Adipose tissue (tissue), 3 donors: ENCODE results near the gene ATXN1. TPM values are rescaled to one million over a fixed set of nuclear protein-coding genes. Genes with fewer than 3 reads are reported as not detected.

ENCODE experiments used
- H3K27ac ChIP-seq: one replicate; pipeline ENCODE4 v1.5.1; 2013; ENCODE audit warnings: low read depth, low read length
- WGBS, 3 donors: extraction: QIAGEN DNeasy Blood & Tissue Kit; methylation state at CpG; one replicate each; pipeline ENCODE4 v1.1.7; 2013; 5-methylcytosine and 5-hydroxymethylcytosine counted together
- polyA plus RNA-seq, 3 donors: library from polyadenylated mRNA; stranded (reverse); fragments of 200-250 nt; gene quantifications; one replicate each; pipeline ENCODE4 v1.2.3, GENCODE V29; 2013
- donor health status: healthy with polysubstance abuse.
- donor health status: Bipolar disorder and iron deficiency.
- donor health status: healthy.

ATXN1 gene
- polyA plus RNA-seq, 3 donors, result 2.6 to 7.2 (median 6.8) TPM

DNA sequence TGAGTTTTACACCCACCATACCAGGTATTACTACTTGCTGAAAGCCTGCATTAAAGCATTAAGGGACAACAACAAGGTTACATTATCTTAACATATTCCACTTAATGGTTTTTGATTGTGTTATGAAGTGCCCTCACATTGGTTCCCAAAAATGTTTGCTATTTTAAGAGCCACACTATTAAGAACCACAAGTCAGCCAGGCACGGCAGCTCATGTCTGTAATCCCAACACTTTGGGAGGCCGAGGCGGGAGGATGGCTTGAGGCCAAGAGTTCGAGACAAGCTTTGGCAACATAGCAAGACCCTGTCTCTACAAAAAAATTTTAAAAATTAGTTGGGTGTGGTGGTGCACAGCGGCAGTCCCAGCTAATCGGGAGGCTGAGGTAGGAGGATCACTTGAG lies 28.2 kb downstream of the ATXN1 start:
- 65 to 81% (median 68%) methylated on average over 6 of the region's 6 CpGs for WGBS, 3 donors
- no peak overlapping the region for H3K27ac ChIP-seq

DNA sequence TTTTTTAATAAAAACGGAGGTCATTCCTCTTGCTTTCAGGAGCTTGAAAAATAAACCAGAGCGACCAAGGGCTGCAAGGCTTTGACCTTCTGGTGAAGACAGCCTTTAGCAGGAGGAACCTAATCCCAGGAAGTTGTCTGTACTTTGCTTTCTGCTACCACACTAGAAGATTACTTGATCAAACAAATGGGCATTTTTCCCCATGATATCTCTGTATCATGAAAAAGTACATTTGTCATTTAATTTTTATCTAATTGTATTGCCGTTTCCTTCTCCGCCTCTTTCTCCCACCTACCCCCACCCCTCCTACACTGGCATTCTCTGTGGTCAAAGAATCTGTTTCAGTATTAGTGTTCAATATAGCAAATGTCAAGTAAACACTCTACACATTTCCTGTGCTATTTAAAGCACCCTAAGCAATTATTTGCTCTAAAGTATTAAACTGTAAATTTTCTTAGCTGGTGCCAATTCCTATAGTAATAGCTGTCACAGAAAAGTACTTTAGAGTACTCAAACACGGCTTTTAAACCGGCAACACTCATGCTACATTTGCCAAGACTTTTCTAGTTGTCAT lies 29.7 kb downstream of the ATXN1 start:
- WGBS, 3 donors, result 18 to 67% (median 62%) methylated on average over 6 of the region's 6 CpGs
- no peak overlapping the region for H3K27ac ChIP-seq

DNA sequence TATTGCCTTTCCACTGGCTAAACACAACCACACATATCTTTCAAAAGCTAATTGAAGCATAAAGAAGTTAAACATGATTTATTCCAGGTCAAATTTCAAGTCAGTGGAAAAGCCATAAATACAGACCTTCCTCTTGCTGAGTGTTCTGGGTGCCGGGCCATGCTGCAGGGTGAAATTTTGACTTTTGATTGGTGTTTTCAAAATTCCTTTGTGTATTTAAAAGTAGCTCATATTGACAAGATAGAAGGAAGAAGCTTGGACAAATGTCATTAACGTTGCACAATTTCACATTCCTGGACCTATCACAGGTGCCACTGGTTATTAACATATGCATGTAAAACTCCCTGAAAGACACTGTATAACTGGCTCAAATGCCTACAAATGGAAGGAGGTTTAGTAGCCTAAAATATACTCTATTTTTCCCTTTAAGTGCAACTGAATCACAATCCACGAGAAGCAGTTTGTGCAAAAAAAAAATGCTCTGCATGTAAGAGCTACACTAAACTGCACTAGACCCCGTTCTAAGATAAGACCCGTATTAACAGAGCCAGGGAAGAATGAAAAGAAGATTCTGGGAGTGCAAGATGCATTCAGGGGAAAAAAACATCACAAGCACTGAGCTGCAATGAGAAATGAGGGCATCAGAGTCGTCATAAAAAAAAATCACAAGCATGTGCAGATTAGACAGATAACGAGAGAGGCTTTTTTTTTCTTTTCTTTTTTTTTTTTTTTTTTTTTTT lies 30.4 kb downstream of the ATXN1 start:
- 33 to 55% (median 49%) methylated on average over 7 of the region's 7 CpGs for WGBS, 3 donors
- no peak overlapping the region for H3K27ac ChIP-seq

DNA sequence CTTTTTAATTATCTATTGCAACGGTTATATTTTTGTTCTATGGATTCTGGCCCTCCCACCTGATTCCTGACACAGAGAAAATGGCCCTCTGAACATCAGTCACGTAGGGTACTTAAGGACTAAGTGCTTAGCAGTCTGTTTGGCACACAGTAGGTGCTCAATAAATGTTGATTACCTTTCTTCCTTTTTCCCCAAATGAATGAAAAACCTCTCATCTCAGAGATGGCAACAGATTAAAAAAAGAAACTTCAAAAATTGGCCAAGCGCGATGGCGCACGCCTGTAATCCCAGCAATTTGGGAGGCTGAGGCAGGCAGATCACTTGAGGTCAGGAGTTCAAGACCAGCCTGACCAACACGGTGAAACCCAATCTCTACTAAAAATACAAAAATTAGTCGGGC lies 31.5 kb downstream of the ATXN1 start:
- no peak overlapping the region for H3K27ac ChIP-seq
- 91 to 96% (median 91%) methylated on average over 8 of the region's 8 CpGs for WGBS, 3 donors

DNA sequence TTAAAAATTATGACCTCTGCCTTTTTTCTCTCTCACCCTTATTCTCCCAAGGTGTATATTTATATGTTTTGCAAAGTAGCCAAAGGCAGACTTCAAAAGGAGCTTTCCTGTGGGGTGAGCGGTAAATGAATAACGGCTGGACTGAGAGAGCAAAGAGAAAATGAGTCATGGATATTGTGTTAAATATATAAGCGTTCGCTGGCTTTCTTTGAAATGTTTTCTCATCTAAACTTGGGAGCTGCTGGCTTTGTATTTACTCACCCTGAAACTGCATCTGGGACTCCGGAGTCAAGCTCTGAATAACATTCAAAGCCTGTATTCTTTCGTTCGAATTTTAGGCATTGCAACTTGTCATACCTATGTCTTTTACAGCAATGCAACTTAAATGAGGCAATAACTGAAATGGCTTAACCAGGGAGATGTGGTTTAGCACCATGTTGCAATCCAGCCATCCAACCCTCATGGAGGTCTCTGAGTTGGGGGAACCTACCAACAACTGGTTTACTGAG lies 32.0 kb downstream of the ATXN1 start:
- WGBS, 3 donors, result 47 to 75% (median 62%) methylated on average over 7 of the region's 7 CpGs

DNA sequence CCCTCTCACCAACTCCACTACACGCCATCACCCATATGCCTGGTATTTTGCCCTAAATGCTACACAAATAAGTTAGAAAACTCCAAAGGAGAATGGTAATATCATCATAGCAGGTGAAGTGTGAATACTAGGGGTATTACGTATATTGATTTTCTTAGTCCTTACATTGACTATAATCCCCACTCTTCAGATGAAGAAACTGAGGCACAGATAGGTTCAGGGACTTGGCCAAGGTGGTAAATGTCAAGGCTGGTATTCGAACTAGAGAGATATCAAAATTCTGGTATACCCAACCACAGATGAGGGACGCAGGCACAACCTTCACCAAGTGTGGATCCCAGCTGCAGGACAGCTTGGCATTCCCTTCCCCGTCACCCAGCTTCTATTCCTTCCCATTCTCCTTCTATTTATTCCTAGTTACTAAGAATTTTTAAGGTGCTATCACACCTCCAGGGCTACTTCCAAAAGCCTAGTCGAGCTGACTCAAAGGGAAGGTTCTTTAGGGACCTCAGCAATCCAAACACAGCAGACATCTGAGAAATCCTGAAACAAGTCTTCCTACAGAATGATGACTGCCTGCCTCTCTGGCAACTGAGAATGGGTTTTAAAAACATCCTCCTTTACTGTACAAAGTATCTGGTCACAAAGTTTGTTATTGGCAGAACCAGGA lies 32.6 kb downstream of the ATXN1 start:
- no peak overlapping the region for H3K27ac ChIP-seq
- WGBS, 3 donors, result 83 to 90% (median 87%) methylated on average over 6 of the region's 6 CpGs

More for the DNA sequence above, 32.0 kb downstream of the ATXN1 start:
- no peak overlapping the region for H3K27ac ChIP-seq

DNA sequence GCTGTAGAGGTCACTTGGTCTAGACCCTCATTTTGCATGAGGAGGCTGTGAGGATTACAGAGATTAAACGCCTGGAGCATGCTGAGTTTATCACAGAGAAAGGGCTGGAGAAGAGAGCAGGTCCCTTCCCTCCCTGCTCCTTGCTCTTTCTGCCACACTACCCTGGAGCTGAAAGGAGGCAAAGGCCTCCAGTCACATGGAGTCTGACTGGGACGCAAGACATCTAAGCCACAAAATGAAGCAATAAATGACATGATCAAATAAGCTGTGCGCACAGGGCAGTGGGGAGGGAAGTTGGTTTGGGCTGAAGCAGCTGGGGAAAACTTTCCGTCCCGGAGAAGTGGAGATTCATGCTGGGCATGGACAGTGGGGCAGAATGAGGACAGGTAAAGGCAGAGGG lies 33.3 kb downstream of the ATXN1 start:
- H3K27ac ChIP-seq, result no peak overlapping the region
- WGBS, 3 donors, result 63 to 87% (median 65%) methylated on average over 5 of the region's 5 CpGs

DNA sequence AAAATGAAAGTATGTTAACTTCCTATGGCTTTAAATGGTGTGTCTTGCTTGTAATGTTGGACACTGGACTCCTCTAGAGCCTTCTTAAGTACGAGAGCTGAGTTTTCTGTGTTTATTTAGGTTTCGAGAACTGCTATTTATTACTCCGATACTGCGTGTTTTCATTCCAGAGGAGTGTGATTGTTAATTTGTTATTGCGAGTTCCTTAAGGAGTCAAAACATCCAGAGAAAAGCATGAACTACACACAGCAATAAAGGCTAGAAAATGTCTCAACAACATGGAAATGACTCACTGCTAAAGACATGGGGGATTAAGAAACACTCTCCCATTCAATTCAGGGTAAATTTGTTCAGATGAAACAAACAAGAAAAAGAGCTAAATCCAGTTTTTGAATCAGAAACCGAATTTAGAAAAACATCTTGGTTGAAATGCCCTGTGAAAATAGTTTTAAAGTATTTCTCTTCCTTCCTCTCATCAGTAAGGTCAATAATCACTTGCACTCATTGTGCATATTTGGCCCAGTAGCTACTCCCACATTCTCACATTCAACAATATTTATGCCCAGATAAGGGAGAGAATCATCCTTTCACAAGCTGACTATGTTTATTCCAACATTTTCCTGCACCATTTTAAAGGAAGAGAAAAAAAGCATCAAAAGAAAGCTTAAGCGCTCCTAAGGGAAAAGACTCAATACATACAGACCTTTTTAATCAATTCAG lies 36.0 kb downstream of the ATXN1 start:
- WGBS, 3 donors, result 50 to 73% (median 60%) methylated on average over 7 of the region's 7 CpGs
- no peak overlapping the region for H3K27ac ChIP-seq

DNA sequence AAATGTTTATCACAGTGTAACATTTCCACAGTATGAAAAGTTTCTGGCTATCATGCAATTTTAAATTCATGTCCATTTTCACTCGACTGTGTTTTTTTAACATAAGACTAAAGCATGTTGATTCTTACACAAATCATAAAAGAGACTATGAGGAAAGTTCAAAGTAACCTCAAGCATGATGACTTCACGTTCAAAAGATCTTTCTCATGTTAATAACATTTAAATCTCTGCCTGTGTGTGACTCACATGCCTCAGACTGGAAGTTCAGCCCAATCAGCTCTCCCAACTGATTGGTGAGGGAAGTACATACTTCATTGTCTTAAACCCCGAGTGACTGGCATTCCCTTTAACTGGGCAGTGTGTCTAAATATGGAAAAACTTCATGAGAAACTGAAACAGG lies 37.4 kb downstream of the ATXN1 start:
- no peak overlapping the region for H3K27ac ChIP-seq
- 29 to 50% (median 43%) methylated on average over 3 of the region's 3 CpGs for WGBS, 3 donors

DNA sequence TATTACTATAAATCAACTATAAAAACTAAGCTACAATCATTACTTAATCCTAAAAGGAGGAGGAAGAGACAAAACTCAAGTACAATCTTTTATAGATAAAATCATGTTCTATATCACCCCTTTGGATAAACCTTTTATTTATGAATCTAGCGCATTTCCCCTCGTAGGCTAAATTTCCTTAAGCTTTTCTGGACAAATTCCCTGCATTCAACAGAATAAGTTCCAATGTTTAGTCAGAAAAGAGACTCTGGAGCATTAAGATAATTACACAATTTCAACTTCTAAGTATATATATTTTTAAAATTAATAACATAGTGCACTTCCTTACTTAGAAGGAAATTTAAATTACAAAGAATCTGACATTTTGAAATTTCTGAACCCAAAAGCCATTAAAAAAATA lies 37.9 kb downstream of the ATXN1 start:
- no peak overlapping the region for H3K27ac ChIP-seq
- WGBS, 3 donors, result 71 to 90% (median 74%) methylated on average over 2 of the region's 2 CpGs

DNA sequence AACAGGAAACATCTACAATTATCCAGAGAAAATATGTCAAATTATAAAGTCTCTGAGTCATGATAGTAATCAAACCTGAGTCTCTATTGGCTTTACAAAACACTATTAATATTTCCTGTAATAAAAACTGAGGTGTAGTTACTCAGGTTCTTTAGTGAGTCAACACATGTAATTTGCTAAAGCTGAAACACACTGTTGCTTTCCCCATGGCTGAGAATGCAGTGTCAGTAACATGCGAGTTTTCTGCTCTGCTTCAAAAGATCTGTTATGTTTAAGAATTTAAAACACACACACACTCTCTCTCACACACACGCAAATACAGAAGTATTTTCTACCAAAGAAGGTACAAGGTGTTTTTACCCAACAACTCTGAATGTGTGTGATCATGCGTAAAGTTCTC lies 38.6 kb downstream of the ATXN1 start:
- 82 to 93% (median 84%) methylated on average over 3 of the region's 3 CpGs for WGBS, 3 donors

DNA sequence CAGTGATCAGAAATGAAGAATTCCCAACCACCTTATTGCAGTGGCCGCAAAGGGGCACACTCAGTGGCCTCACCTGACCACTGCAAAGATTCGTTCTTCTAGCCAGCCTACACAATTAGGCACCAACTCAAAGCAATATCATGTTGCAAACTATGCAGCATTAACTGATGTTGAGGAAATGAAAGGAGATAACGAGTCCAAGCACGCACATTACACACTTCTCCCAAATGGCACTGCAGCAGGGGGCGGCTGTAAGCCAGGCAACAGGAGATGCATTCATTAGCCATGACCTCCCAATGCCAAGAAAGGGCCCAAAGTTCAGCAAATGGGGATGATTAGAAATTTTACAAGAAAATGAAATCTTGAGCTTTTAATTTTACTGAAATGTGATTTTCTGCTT lies 39.3 kb downstream of the ATXN1 start:
- whole genome bisulfite sequencing, 3 donors, result 72 to 77% (median 75%) methylated on average over 5 of the region's 5 CpGs
- no peak overlapping the region for H3K27ac ChIP-seq

More for the DNA sequence above, 38.6 kb downstream of the ATXN1 start:
- no peak overlapping the region for H3K27ac ChIP-seq

DNA sequence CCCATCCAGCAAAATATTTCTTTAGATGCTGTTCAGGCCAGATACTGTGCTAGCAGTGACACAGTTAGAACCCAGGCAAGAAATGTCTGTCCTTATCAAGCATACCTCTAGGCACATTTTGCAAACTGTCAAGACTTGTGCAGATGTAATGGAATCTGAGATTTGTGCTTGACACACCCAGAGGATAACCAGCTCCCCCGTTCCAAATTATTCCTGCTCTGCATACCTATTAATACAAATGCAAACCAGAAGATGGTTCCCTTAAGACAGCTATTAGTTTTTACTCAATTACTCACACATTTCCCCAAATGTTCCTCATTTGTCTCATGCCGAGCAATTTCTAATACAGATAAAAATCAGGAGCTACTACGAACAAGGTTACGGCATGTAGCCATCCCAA lies 40.4 kb downstream of the ATXN1 start:
- 77 to 99% (median 93%) methylated on average over 4 of the region's 4 CpGs for WGBS, 3 donors
- no peak overlapping the region for H3K27ac ChIP-seq

DNA sequence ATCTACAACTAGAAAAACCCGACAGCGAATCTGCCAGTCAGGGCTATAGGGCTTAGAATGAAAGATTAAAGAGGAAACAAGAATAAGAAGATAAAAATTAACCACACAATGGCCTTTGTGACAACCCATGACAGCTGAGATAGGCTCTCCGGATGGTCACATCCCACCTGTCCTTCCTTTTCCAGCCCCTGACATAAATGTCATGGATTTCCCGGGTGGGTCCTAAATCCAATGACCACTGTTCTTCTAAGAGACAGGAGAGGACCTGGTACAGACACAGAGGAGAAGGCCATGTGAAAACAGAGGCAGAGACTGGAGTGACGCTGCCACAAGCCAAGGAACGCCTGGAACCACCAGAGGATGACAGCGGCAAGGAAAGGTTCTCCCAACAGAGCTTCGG lies 41.8 kb downstream of the ATXN1 start:
- 82 to 93% (median 85%) methylated on average over 8 of the region's 8 CpGs for WGBS, 3 donors
- no peak overlapping the region for H3K27ac ChIP-seq

DNA sequence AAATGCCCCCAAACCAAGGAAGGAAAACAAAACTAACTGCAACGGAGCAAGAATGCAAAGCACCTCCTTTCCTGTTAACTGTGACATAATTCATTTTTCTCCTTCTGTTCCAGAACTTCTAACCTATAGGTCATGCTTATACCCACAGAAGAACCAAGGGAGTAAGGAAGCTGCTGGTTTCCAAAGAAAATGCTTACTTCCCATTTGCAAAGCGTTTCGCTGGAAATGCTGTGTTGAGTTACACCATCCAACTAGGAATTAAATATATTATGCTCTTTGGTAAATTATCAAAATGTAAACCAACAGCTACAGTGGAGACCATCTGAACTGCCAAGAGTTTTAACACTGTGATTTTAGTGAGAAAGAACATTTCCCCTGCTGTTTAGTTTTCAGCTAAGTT lies 42.9 kb downstream of the ATXN1 start:
- H3K27ac ChIP-seq, result no peak overlapping the region
- WGBS, 3 donors, result 33 to 77% (median 33%) methylated on average over 3 of the region's 3 CpGs

DNA sequence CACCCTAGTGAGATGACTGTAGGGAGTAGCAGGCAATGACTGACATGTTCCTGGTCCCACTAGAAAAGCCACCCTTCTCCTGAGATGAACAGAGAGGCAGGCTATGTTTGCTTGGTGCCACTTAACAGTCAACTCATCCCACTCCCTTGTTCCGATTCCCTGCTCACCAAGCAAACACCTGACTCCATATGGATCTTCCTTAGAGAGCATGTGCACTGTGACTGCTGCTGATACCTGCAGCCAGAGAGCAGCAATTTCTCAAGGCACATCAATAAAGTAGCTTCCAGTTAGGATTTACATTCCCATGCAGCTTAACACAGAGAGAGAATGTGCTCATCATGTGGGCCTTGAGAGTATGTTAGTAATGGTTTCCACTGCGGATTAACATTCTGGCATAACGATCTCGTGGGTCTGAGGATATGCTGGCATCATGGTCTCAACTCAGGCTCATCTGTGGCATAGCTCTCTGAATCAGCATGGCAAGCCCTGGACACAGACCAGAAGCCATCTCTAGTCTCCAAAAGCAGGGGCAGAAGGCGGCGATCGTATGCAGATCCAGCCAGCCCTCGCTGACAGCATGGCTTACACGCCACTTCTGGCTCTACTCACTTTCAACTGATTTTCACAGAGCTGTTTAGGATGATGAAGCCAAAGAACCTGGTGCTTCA lies 43.9 kb downstream of the ATXN1 start:
- 97 to 99% (median 98%) methylated on average over 9 of the region's 9 CpGs for WGBS, 3 donors
- H3K27ac ChIP-seq, result no peak overlapping the region

DNA sequence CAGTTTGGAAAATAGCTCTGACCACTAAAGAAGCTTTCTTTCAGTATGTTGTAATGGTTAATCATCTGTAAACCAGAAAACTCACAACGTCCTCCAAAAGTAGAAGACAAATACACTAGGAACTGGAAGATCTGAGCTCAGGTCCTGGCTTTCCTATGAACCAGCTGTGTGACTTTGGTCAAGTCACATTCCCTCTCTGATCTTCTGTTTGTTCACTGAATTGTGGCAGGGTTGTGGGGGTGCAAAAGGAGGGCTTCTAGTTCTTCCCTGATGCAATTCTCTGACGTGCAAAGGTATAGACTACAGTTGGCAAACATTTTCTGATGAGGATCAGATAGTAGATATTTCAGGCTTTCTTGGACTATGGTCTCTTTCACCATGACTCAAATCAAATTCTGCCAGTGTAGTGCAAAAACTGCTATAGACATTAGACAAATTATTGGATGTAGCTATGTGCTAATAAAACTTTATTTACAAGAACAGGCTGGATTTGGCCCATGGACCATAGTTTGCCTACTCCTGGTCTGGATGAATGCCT lies 44.9 kb downstream of the ATXN1 start:
- WGBS, 3 donors, result 66 to 74% (median 72%) methylated on average over 2 of the region's 2 CpGs
- no peak overlapping the region for H3K27ac ChIP-seq

DNA sequence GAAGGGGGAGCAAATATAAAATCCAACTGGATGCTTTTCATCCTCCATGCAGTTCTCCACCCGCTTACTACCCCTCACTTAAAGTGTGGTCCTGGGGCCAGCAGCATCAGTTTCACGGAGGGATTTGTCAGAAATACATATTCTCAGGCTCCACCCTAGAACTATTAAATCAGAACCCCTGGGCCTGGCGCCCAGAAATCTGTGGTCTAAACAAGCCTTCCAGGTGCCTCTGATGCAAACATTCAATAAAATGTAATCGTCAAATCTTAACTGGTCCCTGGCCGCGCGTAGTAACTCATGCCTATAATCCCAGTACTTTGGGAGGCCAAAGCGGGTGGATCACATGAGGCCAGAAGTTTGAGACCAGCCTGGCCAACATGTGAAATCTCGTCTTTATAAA lies 47.7 kb downstream of the ATXN1 start:
- WGBS, 3 donors, result 87 to 92% (median 88%) methylated on average over 9 of the region's 9 CpGs
- peak overlapping the region; percentile 45 for H3K27ac ChIP-seq
